ENCODE data around the gene TMEM154.

Gene TMEM154

DNA sequence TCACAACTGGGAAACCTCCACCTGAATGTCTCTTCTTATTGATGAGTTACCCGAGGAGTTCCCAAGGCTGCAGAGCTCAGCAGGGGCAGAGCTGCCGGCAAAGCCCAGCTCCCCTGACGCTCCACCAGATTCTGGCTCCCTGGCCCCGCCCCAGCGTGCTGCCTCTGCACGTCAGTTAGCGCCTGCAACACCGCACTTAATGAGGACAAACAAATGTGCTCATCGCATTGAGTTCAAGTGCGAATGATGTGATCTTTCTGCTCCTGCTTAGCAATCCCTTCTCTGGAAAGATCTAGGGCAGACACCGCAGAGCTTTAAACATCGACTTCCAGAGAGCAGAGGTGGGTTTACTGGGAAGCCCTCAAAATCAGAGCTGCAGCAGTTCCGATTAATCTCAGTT lies 88.4 kb downstream of the TMEM154 start:
- peak; percentile 28 for ATAC-seq
- peak; percentile 37 for DNase-seq

DNA sequence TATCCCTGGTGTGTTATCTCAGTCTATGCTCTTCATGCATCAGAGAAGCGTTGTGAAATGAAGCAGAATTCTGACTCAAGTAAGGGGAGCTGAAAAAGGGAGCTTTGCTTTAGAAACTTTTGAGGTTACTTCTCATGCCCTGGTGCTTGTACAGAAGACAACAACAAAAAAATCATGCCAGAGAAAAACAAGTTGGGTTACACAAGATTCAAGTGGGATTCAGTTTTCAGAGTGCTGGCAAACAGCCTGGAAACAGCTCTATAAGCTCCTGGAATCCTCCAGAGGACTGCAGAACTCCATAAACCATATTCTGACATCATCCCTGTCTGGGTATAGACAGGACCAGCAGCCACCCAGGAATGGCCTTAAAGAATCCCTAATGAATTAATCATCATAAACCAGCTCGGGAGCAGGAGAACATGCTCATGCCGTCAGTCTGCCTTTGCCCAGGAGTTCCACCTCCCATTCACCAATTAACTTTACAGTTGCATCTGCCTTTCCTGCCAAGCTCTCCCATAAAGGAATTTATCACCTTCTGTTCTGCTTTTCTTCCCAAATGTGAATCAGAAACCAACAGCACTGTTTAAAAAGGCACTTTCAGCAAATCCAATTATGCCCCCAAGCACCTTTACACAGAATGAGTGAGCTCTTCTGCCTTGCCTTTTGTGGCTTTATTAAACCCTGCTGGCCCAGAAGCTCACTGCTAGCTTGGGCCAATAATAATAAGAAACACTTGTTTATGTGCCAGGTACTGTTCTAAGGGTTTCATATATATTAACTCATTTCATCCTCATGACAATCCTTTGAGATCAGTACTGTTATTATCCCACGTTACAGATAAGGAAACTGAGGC lies 89.4 kb downstream of the TMEM154 start:
- ATAC-seq: no peak
- no peak for DNase-seq

DNA sequence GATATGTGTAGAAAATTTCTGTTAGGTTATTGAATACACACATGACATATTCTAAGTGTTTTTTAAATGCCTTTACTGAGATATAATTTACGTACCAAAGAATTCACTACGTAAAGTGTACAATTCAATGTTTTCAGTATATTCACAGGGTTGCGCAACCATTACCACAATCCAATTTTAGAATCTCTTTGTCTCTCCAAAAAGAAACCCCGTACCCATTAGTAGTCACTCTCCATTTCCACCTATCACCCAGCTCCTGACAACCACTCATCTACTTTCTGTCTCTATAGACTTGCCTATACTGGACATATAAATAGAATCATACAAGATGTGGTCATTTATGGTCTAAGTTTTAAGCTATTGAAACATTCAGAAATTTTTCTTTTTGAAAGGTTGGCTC lies 90.9 kb downstream of the TMEM154 start:
- DNase-seq (no peak), ATAC-seq (no peak)

DNA sequence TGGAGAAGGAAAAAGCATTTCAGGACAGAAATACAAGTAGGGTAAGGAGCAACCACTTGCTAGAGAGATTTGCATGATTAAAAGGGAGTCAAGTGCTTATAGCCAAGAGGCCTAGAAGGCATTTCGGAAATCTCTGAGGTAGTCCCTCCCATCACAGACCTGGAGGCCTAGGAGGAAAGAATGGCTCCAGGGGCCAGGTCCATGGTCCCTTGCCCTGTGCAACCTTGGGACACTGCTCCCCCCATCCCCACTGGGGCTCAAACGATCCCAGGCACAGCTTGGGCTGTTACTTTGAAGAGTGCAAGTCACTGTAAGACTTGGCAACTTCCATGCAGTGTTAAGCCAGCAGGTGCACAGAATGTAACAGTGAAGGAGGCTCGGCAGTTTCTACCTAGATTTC lies 92.7 kb downstream of the TMEM154 start:
- ATAC-seq (no peak), DNase-seq (no peak)

DNA sequence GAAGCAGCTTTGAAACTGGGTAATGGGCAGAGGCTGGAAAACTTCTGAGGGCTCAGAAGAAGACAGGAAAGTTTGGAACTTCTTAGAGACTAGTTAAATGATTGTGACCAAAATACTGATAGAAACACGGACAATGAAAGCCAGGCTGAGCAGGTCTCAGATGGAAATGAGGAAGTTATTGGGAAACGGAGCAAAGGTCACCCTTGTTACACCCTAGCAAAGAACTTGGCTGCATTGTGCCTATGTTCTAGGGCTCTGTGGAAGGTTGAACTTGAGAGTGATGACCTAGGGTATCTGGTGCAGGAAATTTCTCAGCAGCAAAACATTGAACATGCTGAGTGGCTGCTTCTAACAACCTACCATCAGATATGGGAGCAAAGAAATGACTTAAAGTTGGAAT lies 93.1 kb downstream of the TMEM154 start:
- ATAC-seq (no peak), DNase-seq (no peak)

DNA sequence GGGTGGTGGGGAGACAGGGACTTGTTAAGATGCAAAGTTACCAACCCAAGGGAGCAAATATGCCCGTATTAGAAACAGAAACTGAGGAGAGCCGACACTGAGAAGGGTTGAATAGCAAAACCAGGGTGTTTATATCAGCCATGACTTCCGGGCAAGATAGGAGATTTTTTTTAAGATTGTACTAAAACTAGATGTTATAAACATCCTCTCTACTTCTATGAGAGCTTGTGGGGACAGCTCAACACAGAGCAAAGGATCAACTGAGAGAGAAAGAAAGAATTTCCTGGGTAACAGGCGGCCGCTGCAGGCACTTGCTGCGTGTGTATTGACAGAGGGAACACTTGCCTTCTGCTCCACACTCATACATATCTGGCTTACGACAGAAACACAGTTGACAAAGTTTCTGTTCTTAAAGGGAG lies 94.8 kb downstream of the TMEM154 start:
- no peak for ATAC-seq
- no peak for DNase-seq

DNA sequence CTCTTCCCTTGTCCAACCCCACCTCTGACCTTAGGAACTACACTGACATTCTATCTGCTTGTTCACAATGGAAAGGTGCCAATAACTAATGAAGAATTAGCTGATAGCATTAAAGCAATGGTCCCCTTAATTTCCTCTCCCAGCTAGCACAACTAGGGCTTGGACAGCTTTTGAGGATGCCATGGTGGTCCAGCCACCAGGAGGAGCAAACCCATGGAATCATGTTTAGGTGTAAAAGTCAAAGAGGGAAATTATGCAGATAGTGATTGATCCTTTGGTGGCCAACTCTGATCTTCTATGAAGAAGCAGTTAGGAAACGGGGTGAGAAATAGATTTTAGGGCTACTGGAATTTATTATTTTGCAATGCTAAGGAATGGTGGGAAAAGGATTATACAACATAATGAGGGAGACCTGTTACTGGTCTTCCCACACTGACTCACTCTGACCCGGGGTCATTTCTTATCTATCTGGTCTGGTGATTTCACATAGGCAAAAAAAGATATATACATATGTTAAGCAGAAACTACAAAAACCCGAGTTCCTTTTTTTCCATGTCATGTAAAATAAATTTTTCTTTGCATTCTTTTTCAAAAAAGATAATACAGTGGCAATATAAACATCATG lies 98.1 kb downstream of the TMEM154 start:
- DNase-seq: no peak
- no peak for ATAC-seq

DNA sequence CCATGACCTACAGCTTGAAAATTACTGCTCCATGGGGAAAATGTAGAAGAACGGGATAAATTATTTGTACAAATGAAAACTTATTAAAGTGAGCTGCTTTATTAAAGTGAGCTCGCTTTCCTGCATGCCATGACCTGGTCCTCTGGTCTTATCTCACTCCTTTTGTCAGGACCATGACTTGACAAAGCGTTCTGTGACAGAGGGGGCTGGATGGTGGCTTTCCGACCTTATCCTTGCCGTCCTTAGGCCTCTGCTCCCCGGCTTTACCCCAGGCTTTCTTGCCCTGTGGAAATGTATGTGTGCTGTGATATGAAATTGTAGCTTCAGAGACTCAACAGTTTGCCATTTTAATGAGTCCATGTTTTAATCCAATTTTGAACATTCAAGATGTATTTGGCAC lies 99.9 kb downstream of the TMEM154 start:
- DNase-seq: no peak
- no peak for ATAC-seq

DNA sequence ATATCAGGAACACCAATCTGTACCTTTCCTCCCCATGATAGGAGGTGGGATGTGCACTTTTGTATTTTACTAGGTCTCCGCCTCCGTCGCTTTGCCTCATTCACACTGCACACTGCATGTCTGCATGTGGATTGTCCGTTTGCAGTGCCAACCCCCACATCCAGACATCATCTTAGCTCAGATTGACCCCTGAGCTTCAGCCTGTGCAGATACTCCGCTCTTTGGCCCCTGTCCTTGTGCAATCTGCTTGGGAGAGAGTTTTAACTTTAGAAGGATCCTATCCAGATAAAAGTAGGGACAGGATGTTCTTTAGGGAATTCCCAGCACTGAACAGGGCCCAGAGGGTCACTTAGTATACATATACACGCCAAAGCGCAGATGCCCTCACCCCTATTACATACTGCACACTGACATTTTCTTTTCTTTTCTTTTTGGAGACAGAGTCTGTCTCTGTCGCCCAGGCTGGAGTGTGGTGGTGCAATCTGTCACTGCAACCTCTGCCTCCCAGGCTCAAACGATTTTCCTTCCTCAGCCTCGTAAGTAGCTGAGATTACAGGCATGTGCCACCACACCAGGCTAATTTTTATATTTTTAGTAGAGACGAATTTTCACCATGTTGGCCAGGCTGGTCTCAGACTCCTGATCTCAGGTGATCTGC lies 100.6 kb downstream of the TMEM154 start:
- ATAC-seq (no peak), DNase-seq (no peak)

DNA sequence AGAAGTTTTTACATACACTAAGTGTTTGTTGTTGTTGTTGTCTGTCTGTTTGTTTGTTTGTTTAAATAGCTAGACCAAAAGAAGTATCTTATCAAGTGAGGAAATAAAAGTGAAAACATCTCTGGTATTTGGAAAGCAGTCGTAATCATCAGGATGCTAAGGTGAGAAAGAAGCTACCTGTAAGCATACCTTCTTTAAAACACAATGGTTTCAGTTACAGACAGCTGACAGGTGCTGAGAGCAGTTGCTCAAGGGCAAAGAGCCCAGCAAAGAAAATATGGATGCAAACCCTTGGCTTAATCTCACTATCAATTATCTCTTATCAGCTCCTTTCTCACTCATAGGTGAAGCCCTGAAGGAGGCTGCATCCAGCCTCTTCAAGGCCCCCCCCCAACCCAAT lies 101.1 kb downstream of the TMEM154 start:
- ATAC-seq (no peak), DNase-seq (no peak)

DNA sequence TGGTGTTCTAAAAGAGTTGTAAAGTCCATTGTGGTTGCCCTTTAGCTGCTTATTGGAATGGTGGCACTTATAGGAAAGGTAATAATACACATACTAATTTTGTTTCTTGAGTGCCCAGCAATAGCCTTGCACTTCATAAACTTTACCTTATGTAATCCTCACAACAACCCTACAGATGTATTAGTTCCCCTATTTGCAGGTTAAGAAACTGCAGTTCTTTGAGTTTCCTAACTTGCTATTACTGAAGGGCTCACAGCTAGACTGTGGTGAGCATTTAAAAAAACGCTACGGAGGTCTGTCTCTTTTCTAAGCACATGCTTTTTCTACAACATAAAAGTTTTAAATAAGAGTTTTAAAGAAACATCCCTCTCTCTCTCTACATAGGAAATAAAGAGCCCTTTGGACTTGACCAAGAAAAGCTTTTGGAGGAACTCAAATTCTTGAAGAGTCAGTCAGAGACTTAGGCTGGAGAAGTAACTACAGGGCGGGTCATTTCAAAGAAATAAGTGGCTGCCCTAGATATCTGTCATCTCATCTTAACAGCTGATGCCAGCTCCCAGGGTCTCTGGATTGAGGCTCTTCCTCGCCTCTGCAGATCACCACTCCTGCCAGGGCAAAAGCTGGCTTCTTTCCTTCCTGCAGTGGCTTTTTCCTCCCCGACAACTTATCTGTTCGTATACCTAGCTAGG lies 101.9 kb downstream of the TMEM154 start:
- DNase-seq (no peak), ATAC-seq (no peak)

DNA sequence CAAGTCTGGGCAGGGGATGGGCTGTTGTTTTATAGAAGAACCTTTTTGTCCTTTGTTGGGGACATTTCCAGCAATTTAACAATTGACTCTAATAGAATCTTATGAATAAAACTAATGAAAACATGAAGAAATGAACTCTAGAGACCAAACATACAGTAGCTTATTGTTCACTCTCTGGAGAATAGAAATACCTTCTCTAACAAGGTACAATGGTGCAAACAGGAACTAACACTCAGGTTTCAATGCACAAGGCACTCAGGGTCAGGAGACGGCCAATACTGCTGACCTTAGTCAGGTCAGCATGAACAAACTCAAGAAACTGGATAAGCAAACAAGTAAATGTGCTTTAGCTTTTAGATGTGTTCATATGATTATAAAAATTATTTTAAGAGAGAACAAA lies 104.3 kb downstream of the TMEM154 start:
- DNase-seq: no peak
- no peak for ATAC-seq

DNA sequence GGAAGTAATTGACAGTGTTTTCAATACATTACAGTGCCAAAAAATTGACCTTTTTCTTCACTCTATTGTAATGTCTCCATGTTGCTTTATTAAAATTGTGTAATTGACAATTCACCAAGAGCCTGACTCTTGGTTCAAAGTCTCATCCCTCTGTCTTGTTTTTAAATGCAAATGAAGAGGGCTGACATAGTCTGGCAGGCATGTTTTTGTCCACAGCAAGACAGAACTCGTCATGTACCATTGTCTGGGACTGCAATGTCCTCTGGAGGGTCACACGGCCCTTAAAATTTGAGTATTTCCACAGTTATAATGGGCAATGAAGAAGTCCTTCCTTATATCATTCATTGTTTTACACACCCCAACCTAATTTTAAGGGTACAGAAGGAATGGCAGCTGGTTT lies 105.9 kb downstream of the TMEM154 start:
- no peak for ATAC-seq

DNA sequence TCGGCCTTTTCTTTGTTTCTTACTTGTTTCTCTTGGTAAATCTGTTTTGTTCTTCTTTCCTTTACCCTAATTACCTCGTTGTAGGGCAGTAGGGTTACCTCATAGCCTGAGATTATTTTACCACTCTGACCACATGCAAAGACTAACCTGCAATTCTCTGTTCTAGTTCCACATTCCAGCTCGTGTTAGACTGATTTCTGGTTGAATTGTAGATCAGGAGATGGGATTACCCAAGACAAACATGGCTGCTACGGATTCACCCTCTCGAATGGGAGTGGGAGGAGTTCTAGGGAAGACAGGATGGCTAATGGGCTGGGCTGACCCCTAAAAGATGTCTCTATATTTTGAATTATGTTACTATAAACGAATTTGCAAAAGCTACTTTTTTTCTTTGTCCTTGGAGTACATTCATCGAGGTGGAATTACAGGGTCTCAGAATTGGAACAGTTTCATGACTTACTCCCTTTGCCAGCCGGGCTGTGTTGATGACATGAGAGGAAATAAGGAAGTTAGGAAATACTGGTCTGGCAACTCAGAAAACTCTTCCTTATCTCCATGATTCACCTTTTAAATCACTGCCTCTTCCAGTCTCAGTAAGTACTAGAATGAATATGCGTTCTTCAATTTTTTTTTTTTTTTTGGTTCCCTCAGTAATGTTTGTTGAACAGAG lies 107.2 kb downstream of the TMEM154 start:
- no peak for ATAC-seq

More for the DNA sequence above, 105.9 kb downstream of the TMEM154 start:
- DNase-seq: no peak

DNA sequence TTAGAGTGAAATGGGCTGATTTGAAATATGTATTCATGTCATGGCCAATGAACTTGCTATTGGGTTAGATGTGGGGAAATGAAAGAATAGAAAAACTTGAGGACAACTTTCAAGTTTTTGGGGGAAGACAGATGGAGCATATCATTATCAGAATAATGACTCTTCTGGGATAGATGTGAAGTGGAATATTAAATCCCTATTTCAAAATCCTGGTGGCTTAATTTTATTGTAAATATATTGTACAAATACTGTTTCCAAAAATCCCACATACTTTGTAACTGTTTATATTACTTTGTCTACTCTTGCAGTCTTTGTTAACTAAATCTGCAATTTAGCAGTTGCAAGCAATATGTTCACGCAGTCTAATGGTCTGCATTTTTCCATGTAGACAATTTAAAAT lies 108.0 kb downstream of the TMEM154 start:
- ATAC-seq (no peak), DNase-seq (no peak)

More for the DNA sequence above, 107.2 kb downstream of the TMEM154 start:
- DNase-seq: no peak

DNA sequence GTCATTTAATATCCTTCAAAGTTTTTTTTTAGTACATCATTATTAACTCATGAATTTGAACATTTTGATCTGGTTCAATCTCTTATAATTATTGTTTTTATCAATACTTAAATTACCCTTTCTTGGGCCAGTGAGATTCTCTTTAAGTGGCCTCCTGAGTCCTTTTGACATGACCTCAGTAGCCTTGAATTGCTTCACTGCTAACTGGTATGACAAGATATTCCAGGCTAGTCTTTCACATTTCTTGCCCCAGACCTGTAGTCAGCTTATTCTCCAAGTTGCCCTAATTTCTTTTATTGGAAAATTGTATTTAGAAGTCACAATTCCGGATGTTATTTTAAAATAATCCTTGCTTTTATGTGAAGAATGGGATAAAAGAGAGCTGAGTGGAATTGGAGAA lies 108.5 kb downstream of the TMEM154 start:
- no peak for DNase-seq
- ATAC-seq: no peak

Data from stimulated activated naive CD8-positive, alpha-beta T cell treated with anti-CD3 and anti-CD28 coated beads, Interleukin-15, Interleukin-2, amounts not matched to agents 100 U/mL and 50 U/mL, for 24 hours (primary cell).